OCI-LY7 (cell line): ENCODE measurements around the gene SEC14L1.

Experiments used
- EZH2phosphoT487 ChIP-seq: fragments of 200-600 bp; sonication (generic); IDR thresholded peaks from 2 replicates; pipeline ENCODE4 v1.6.1; 2018; ENCODE audit warnings: low read depth, borderline replicate concordance, mild to moderate bottlenecking, mixed run types, antibody characterized with exemption, low read length, moderate library complexity, mixed read lengths
- TF ChIP-seq, protein P1 (sequence below): fragments of 200-600 bp; sonication (generic); conservative IDR thresholded peaks from 2 replicates; pipeline ENCODE4 v1.5.1; 2014; ENCODE audit warnings: mild to moderate bottlenecking, antibody characterized with exemption, low read length, moderate library complexity, mixed read lengths

DNA sequence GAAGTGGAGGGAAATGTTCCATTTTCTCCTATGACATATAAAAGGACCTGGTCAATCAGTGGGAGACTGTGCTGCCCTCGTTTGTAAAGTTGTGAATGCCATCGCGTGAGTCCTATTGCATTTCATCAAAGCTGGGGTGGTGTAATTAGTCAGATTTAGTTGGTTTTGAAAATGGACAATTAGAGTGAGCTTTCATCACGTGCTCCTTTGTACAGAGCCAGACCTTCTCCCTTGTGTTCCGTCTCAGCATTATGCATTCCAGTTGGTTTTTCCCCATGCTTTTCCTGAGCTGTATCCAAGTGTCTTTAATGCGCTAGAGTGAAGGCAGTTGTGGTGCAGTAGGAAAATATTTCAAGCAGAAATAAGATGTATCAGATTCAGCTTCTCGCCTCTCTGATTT, 10.4 kb downstream of the SEC14L1 start:
- TF ChIP-seq, protein P1, sequence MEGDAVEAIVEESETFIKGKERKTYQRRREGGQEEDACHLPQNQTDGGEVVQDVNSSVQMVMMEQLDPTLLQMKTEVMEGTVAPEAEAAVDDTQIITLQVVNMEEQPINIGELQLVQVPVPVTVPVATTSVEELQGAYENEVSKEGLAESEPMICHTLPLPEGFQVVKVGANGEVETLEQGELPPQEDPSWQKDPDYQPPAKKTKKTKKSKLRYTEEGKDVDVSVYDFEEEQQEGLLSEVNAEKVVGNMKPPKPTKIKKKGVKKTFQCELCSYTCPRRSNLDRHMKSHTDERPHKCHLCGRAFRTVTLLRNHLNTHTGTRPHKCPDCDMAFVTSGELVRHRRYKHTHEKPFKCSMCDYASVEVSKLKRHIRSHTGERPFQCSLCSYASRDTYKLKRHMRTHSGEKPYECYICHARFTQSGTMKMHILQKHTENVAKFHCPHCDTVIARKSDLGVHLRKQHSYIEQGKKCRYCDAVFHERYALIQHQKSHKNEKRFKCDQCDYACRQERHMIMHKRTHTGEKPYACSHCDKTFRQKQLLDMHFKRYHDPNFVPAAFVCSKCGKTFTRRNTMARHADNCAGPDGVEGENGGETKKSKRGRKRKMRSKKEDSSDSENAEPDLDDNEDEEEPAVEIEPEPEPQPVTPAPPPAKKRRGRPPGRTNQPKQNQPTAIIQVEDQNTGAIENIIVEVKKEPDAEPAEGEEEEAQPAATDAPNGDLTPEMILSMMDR, result no peak
- TF ChIP-seq EZH2phosphoT487, result no peak
